Measurements from ENCODE around the gene MARF1.

DNA sequence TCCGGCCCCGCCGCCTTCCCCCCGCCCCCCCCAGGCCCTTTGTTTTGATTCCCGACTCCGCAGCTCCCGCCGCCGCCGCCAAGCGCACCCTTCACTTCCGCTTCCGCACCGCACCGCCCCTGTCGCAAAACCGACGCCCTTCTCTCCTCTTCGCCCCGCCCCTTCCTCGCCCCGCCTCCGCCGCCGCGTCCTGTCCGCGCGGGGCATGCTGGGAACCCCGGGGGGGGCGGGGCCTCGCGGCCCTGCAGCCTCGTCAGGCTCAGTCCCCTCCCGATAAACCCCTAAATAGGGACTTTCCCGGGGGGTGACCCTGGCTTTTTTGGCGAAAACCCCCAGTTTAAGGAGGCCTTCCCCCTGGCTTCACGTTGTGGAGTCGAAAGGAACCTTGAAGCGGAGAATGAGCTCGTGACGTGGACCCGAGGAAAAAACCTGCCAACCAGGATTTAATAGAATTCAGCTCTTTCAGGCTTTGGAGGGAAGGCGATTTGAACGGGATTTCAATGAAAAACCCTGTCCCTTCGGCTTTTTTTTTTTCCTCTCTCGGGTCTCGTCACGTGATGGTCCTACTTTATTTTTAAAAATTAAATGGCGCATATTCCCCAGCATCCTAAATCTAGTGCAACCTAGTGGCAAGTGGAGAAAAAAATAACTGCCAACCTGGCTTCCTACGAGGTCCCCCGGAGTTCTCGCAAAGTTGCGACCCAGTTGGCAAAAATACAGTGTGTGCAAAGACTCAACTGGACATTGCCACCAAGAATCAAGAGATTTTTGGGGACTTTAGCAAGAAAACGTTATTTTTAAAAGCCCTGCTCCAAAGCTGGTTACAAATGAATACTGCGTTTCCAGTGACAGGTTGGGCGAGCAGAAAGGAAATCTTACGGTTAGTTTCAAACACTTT, at the start of gene MARF1:
- TF ChIP-seq, protein P1, sequence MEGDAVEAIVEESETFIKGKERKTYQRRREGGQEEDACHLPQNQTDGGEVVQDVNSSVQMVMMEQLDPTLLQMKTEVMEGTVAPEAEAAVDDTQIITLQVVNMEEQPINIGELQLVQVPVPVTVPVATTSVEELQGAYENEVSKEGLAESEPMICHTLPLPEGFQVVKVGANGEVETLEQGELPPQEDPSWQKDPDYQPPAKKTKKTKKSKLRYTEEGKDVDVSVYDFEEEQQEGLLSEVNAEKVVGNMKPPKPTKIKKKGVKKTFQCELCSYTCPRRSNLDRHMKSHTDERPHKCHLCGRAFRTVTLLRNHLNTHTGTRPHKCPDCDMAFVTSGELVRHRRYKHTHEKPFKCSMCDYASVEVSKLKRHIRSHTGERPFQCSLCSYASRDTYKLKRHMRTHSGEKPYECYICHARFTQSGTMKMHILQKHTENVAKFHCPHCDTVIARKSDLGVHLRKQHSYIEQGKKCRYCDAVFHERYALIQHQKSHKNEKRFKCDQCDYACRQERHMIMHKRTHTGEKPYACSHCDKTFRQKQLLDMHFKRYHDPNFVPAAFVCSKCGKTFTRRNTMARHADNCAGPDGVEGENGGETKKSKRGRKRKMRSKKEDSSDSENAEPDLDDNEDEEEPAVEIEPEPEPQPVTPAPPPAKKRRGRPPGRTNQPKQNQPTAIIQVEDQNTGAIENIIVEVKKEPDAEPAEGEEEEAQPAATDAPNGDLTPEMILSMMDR (IDR thresholded peaks at IDR 0.05), result peak; percentile 41 to 72 (median 47)
- TF ChIP-seq POLR2A (IDR thresholded peaks at IDR 0.05), result peak; percentile 99
- no peak for TF ChIP-seq EP300 (IDR thresholded peaks at IDR 0.05; ENCODE audit: low read depth)

Data from transverse colon (tissue), 3 donors.